HG03558 (cell line): ENCODE measurements around the gene DHDDS.
"Not testable (repeated sequence)": the region's sequence is repeated elsewhere in the genome, so short reads cannot be mapped to it uniquely, and the experiment has no call there.

Experiments used
- ATAC-seq: cut with Tn5 transposase; IDR thresholded peaks from one replicate; pipeline ENCODE4 v1.9.1; 2021; ENCODE audit warnings: moderate number of reproducible peaks; ENCODE audit not compliant: unreplicated experiment; ENCODE audit errors: extremely low read depth

The DHDDS gene

GRCh38 chr1:26431979-26432695 lies at the start of gene DHDDS:
DHDDS (plus strand) TSS chr1:26432321; CDS start chr1:26432946, 625 bp downstream.
- peak; percentile 89 for ATAC-seq

GRCh38 chr1:26384076-26384475 lies 48.0 kb upstream of the DHDDS start:
- no peak for ATAC-seq

GRCh38 chr1:26385063-26385462 lies 47.1 kb upstream of the DHDDS start:
- ATAC-seq: not testable (repeated sequence)

GRCh38 chr1:26387447-26387846 lies 44.7 kb upstream of the DHDDS start:
- ATAC-seq: no peak

- ATAC-seq: no peak
These were observed 43.2 kb upstream of the DHDDS start for GRCh38 chr1:26388791-26389445.

- ATAC-seq: no peak
These were observed 42.4 kb upstream of the DHDDS start for GRCh38 chr1:26389604-26390247.

- ATAC-seq: no peak
These were observed 40.7 kb upstream of the DHDDS start for GRCh38 chr1:26391450-26391849.

- no peak for ATAC-seq
These were observed 36.4 kb upstream of the DHDDS start for GRCh38 chr1:26395754-26396153.

- ATAC-seq: no peak
These were observed 33.1 kb upstream of the DHDDS start for GRCh38 chr1:26399034-26399433.

- ATAC-seq: no peak
These were observed 30.2 kb upstream of the DHDDS start for GRCh38 chr1:26401891-26402290.

GRCh38 chr1:26403656-26404055 lies 28.5 kb upstream of the DHDDS start:
- ATAC-seq: no peak

GRCh38 chr1:26404641-26405040 lies 27.5 kb upstream of the DHDDS start:
- no peak for ATAC-seq

GRCh38 chr1:26405281-26405915 lies 26.7 kb upstream of the DHDDS start:
- ATAC-seq: no peak

GRCh38 chr1:26408604-26409003 lies 23.5 kb upstream of the DHDDS start:
- ATAC-seq: no peak

- ATAC-seq: no peak
These were observed 22.8 kb upstream of the DHDDS start for GRCh38 chr1:26409191-26409807.

- no peak for ATAC-seq
These were observed 21.2 kb upstream of the DHDDS start, which contains the start of gene LIN28A for GRCh38 chr1:26410706-26411623. LIN28A (plus strand) TSS chr1:26410817; CDS start chr1:26410892, 75 bp downstream.

GRCh38 chr1:26411624-26412074 lies 20.5 kb upstream of the DHDDS start:
- no peak for ATAC-seq

- ATAC-seq: no peak
These were observed 19.8 kb upstream of the DHDDS start for GRCh38 chr1:26412180-26412840.

GRCh38 chr1:26413031-26413430 lies 19.1 kb upstream of the DHDDS start:
- no peak for ATAC-seq
